Measurements from ENCODE around the gene ATG12.

DNA sequence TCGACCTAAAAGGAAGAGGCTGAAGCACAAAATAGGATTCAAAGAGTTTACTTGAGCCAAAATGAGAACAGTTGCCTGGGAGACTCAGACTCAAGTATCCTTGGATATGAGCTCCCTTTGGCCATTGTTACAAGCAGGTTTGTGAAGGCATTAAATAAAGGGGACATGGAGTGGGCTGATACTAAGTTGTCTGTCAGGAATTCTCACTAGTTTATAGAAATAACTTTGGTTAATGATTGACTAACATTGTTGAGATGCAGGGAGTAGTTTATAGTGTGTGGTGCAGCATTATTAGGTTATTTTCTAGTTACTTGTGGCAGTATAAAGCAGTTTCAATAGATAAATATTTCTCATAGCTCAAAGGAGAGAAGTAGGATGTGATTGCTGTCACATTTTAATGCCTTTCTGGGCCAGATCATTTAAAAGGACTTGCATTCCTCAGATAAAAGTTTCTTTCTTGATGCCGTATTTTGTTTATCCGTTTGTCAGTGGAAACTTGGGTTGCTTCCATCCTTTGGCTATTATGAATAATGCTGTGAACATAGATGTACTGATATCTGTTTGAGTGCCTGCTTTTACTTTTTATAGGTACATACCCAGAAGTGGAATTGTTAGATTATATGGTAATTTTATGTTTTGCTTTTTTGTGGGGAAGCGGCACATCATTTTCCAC, 9.5 kb upstream of the ATG12 start:
- TF ChIP-seq, protein P1, sequence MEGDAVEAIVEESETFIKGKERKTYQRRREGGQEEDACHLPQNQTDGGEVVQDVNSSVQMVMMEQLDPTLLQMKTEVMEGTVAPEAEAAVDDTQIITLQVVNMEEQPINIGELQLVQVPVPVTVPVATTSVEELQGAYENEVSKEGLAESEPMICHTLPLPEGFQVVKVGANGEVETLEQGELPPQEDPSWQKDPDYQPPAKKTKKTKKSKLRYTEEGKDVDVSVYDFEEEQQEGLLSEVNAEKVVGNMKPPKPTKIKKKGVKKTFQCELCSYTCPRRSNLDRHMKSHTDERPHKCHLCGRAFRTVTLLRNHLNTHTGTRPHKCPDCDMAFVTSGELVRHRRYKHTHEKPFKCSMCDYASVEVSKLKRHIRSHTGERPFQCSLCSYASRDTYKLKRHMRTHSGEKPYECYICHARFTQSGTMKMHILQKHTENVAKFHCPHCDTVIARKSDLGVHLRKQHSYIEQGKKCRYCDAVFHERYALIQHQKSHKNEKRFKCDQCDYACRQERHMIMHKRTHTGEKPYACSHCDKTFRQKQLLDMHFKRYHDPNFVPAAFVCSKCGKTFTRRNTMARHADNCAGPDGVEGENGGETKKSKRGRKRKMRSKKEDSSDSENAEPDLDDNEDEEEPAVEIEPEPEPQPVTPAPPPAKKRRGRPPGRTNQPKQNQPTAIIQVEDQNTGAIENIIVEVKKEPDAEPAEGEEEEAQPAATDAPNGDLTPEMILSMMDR (IDR thresholded peaks at IDR 0.05): no peak
- TF ChIP-seq POLR2A (IDR thresholded peaks at IDR 0.05) (no peak), POLR2AphosphoS5 (IDR thresholded peaks at IDR 0.05) (no peak), EP300 (IDR thresholded peaks at IDR 0.05) (no peak)
